Stimulated activated CD4-positive, alpha-beta T cell treated with anti-CD3 and anti-CD28 coated beads, Interleukin-15, amount 100 ng/mL, for 24 hours (primary cell): Measurements from ENCODE around the gene ALKBH5.

ENCODE experiments used
- DNase-seq: peaks from one replicate; pipeline ENCODE4 v3.0.0-alpha.2; 2020

The ALKBH5 gene

GRCh38 chr17:18225642-18226283, 42.1 kb downstream of the ALKBH5 start:
- DNase-seq, result no peak

- DNase-seq, result peak; percentile 22
These were observed 42.8 kb downstream of the ALKBH5 start for GRCh38 chr17:18226284-18226945.

- DNase-seq, result no peak
These were observed 44.0 kb downstream of the ALKBH5 start for GRCh38 chr17:18227635-18228034.

GRCh38 chr17:18228176-18228682, 44.6 kb downstream of the ALKBH5 start:
- DNase-seq, result no peak

- no peak for DNase-seq
These were observed 45.6 kb downstream of the ALKBH5 start for GRCh38 chr17:18229254-18229653.

GRCh38 chr17:18229771-18230170, 46.1 kb downstream of the ALKBH5 start:
- DNase-seq, result no peak

- no peak for DNase-seq
These were observed 46.9 kb downstream of the ALKBH5 start for GRCh38 chr17:18230288-18231141.

- no peak for DNase-seq
These were observed 47.5 kb downstream of the ALKBH5 start for GRCh38 chr17:18231164-18231563.

GRCh38 chr17:18233803-18234518, 50.3 kb downstream of the ALKBH5 start:
- DNase-seq, result no peak

- DNase-seq, result no peak
These were observed 51.3 kb downstream of the ALKBH5 start for GRCh38 chr17:18234853-18235380.

GRCh38 chr17:18235743-18236256, 52.2 kb downstream of the ALKBH5 start:
- DNase-seq, result peak; percentile 65

- no peak for DNase-seq
These were observed 52.9 kb downstream of the ALKBH5 start for GRCh38 chr17:18236494-18236893.

GRCh38 chr17:18237461-18237860, 53.8 kb downstream of the ALKBH5 start:
- DNase-seq, result no peak

GRCh38 chr17:18238299-18238698, 54.7 kb downstream of the ALKBH5 start:
- DNase-seq, result no peak

GRCh38 chr17:18240449-18240848, 56.8 kb downstream of the ALKBH5 start:
- DNase-seq, result no peak

GRCh38 chr17:18241229-18241871, 57.7 kb downstream of the ALKBH5 start:
- no peak for DNase-seq

- no peak for DNase-seq
These were observed 61.6 kb downstream of the ALKBH5 start for GRCh38 chr17:18245038-18245776.

- DNase-seq, result no peak
These were observed 62.6 kb downstream of the ALKBH5 start for GRCh38 chr17:18246109-18246725.

GRCh38 chr17:18246880-18247612, 63.4 kb downstream of the ALKBH5 start:
- DNase-seq, result peak; percentile 75

GRCh38 chr17:18247613-18248001, 64.0 kb downstream of the ALKBH5 start:
- DNase-seq, result no peak
